Trophoblast cell (in vitro differentiated cells and primary cell): ENCODE measurements around the gene CLINT1.

Experiments used
- DNase-seq, 2 donors: peaks; one replicate each; pipeline ENCODE4 v3.0.0-alpha.2; 2016
- H2AFZ ChIP-seq: 2 replicates; pipeline ENCODE4 v1.6.1; 2013; ENCODE audit warnings: low read length, moderate library complexity, mild to moderate bottlenecking; ENCODE audit not compliant: insufficient read depth, poor library complexity
- H2AK5ac ChIP-seq: 2 replicates; pipeline ENCODE4 v1.6.1; 2013; ENCODE audit warnings: mild to moderate bottlenecking, low read length
- H2BK120ac ChIP-seq: 2 replicates; pipeline ENCODE4 v1.6.1; 2013; ENCODE audit warnings: low read length, mild to moderate bottlenecking, moderate library complexity; ENCODE audit not compliant: insufficient read depth, poor library complexity
- H2BK12ac ChIP-seq: 2 replicates; pipeline ENCODE4 v1.6.1; 2013; ENCODE audit warnings: mild to moderate bottlenecking, low read length, moderate library complexity
- H2BK5ac ChIP-seq: 2 replicates; pipeline ENCODE4 v1.6.1; 2013; ENCODE audit warnings: low read length, low read depth, moderate library complexity, mild to moderate bottlenecking; ENCODE audit not compliant: poor library complexity
- H3K14ac ChIP-seq: 2 replicates; pipeline ENCODE4 v1.6.1; 2013; ENCODE audit warnings: mild to moderate bottlenecking, low read length
- H3K18ac ChIP-seq: 2 replicates; pipeline ENCODE4 v1.6.1; 2013; ENCODE audit warnings: mild to moderate bottlenecking, low read length
- H3K23ac ChIP-seq: 2 replicates; pipeline ENCODE4 v1.6.1; 2013; ENCODE audit warnings: low read length
- H3K27ac ChIP-seq: 2 replicates; pipeline ENCODE4 v1.5.1; 2013; ENCODE audit warnings: low read depth, mild to moderate bottlenecking, inconsistent platforms, low read length, moderate library complexity
- H3K27me3 ChIP-seq: 2 replicates; pipeline ENCODE4 v1.6.1; 2013; ENCODE audit warnings: inconsistent platforms, mild to moderate bottlenecking, low read length, moderate library complexity; ENCODE audit not compliant: insufficient read depth
- H3K36me3 ChIP-seq, 2 experiments: 1 replicate in 1 of 2; 2 replicates in 1 of 2; pipeline ENCODE4 v1.6.1; 2013; ENCODE audit warnings: low read length in 2 of 2, mild to moderate bottlenecking in 2 of 2, moderate library complexity in 1 of 2; ENCODE audit not compliant: insufficient read depth in 2 of 2, control insufficient read depth in 1 of 2
- H3K4ac ChIP-seq: 2 replicates; pipeline ENCODE4 v1.6.1; 2013; ENCODE audit warnings: low read depth, mild to moderate bottlenecking, low read length, moderate library complexity
- H3K4me1 ChIP-seq, 2 experiments: 1 replicate in 1 of 2; 2 replicates in 1 of 2; pipeline ENCODE4 v1.6.1; 2013; ENCODE audit warnings: low read length in 2 of 2, mild to moderate bottlenecking in 2 of 2, moderate library complexity in 1 of 2; ENCODE audit not compliant: insufficient read depth in 2 of 2, control insufficient read depth in 1 of 2
- H3K4me2 ChIP-seq: 2 replicates; pipeline ENCODE4 v1.6.1; 2013; ENCODE audit warnings: inconsistent platforms, mild to moderate bottlenecking, low read length, moderate library complexity
- H3K4me3 ChIP-seq: 2 replicates; pipeline ENCODE4 v1.5.1; 2013; ENCODE audit warnings: mild to moderate bottlenecking, low read depth, low read length, inconsistent platforms
- H3K79me1 ChIP-seq: one replicate; pipeline ENCODE4 v1.6.1; 2013; ENCODE audit warnings: low read length
- H3K79me2 ChIP-seq: 2 replicates; pipeline ENCODE4 v1.6.1; 2013; ENCODE audit warnings: low read length, mild to moderate bottlenecking; ENCODE audit not compliant: control insufficient read depth, insufficient read depth, poor library complexity
- H3K9ac ChIP-seq: 2 replicates; pipeline ENCODE4 v1.6.1; 2013; ENCODE audit warnings: mild to moderate bottlenecking, low read length
- H3K9me3 ChIP-seq: 2 replicates; pipeline ENCODE4 v1.6.1; 2013; ENCODE audit warnings: low read depth, mild to moderate bottlenecking, control low read depth, inconsistent platforms, low read length; ENCODE audit not compliant: insufficient read depth
- H4K12ac ChIP-seq: 2 replicates; pipeline ENCODE4 v1.6.1; 2013; ENCODE audit warnings: low read depth, mild to moderate bottlenecking, low read length, moderate library complexity
- H4K8ac ChIP-seq: 2 replicates; pipeline ENCODE4 v1.6.1; 2013; ENCODE audit warnings: low read depth, mild to moderate bottlenecking, low read length, moderate library complexity
- H4K91ac ChIP-seq: one replicate; pipeline ENCODE4 v1.6.1; 2013; ENCODE audit warnings: low read depth, mild to moderate bottlenecking, low read length, moderate library complexity
- WGBS: extraction: QIAGEN DNeasy Blood & Tissue Kit; methylation state at CpG from one replicate; pipeline ENCODE4 v1.1.7; 2013; ENCODE audit warnings: missing lambda C conversion rate; ENCODE audit not compliant: insufficient read length, insufficient coverage; ENCODE audit errors: extremely low coverage; 5-methylcytosine and 5-hydroxymethylcytosine counted together

The CLINT1 gene

DNA sequence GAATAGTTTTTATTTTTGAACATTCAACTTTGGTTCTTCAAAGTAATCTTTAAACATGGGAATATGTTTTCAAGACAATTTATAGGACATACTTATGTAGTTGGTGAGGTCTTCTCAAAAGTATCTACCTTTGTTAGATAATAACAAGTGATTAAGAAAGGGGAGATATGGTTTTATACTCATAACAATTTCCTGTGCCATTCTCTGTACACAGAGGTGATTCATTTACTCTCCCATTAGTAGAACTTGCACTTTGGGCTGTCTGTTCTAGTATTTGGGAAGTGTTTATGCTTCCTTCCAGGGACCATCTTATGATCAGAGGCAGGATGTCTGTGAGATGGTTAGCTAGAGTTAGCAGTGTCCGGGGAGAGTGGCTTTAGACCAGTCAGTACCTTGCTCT is 100.2 kb downstream of the CLINT1 start:
- no peak overlapping the region for H3K4ac ChIP-seq
- no peak overlapping the region for H3K4me2 ChIP-seq
- no peak overlapping the region for H4K12ac ChIP-seq
- H4K91ac ChIP-seq = no peak overlapping the region
- H3K4me1 ChIP-seq = no peaks in the 10 kb centered on the region
- no peak overlapping the region for H2AFZ ChIP-seq
- no peaks in the 10 kb centered on the region for H3K79me1 ChIP-seq
- H3K9me3 ChIP-seq = no peaks in the 10 kb centered on the region
- no peak overlapping the region for H3K27ac ChIP-seq
- WGBS = no CpG with 5 or more reads among the region's 1 CpG
- no peak overlapping the region for H2BK12ac ChIP-seq
- H3K14ac ChIP-seq = no peak overlapping the region
- DNase-seq = no peak
- no peak overlapping the region for H2AK5ac ChIP-seq
- no peak overlapping the region for H3K23ac ChIP-seq
- H2BK5ac ChIP-seq = no peak overlapping the region
- H3K79me2 ChIP-seq = no peaks in the 10 kb centered on the region
- H2BK120ac ChIP-seq = no peak overlapping the region
- no peak overlapping the region for H4K8ac ChIP-seq
- H3K36me3 ChIP-seq = peaks cover 4 to 12% of the 10 kb centered on the region in 2 experiments
- no peaks in the 10 kb centered on the region for H3K27me3 ChIP-seq
- no peak overlapping the region for H3K9ac ChIP-seq
- H3K18ac ChIP-seq = no peak overlapping the region
- H3K4me3 ChIP-seq = no peak overlapping the region

DNA sequence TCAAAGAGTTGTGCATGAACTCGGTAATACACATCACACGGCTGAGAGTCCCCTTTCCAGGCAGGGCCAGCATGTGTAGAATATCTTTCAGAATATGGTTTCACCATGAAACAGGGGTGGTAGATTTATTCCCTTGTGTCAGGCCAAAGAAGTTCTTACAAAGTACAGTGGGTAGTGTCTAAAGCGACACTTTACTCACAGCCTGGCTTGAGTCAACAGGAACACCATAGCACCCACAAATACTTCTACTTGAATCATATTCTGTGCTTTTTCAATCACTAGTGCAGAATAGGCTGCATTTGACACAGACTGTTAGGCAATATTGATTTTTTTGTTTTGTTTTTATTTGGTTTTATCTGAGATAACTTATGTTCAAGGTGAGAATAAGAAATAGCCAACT is 102.8 kb downstream of the CLINT1 start:
- DNase-seq = no peak
- Histone ChIP-seq H3K27me3 (no peaks in the 10 kb centered on the region), H3K4me2 (no peak overlapping the region), H3K18ac (no peak overlapping the region), H3K4ac (no peak overlapping the region), H3K9ac (no peak overlapping the region), H2BK120ac (no peak overlapping the region), H4K91ac (no peak overlapping the region), H4K12ac (no peak overlapping the region), H3K36me3 (peaks cover 4 to 16% of the 10 kb centered on the region in 2 experiments), H3K4me3 (no peak overlapping the region), H4K8ac (no peak overlapping the region), H2AK5ac (no peak overlapping the region), H2BK12ac (no peak overlapping the region), H3K4me1 (no peaks in the 10 kb centered on the region), H2BK5ac (no peak overlapping the region), H2AFZ (no peak overlapping the region), H3K9me3 (no peaks in the 10 kb centered on the region), H3K79me2 (no peaks in the 10 kb centered on the region), H3K79me1 (no peaks in the 10 kb centered on the region), H3K23ac (no peak overlapping the region), H3K14ac (no peak overlapping the region), H3K27ac (no peak overlapping the region)
- no CpG with 5 or more reads among the region's 3 CpGs for WGBS

DNA sequence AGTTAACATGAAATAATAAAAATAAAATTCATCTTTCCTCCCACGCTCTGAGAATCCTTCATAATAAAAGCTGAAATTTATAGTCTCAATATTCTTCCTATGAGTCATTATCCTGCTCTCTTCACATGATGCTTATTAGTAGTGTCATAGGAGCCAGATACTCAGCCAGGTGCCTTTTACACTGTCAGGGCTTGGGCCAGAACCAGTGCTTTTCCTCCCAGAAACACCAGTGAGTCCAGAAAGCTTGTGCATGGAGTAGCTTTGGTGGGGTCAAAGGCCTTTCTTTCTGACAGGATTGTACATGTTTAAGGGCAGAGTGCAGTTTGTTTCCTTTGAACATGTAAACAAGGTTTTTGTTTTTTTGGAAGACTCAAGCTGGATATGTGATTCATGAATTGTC is 108.6 kb downstream of the CLINT1 start:
- H3K9ac ChIP-seq = no peak overlapping the region
- H4K12ac ChIP-seq = no peak overlapping the region
- H3K4me2 ChIP-seq = no peak overlapping the region
- no peaks in the 10 kb centered on the region for H3K79me2 ChIP-seq
- H2AK5ac ChIP-seq = no peak overlapping the region
- no peaks in the 10 kb centered on the region for H3K9me3 ChIP-seq
- H3K4ac ChIP-seq = no peak overlapping the region
- H2BK5ac ChIP-seq = no peak overlapping the region
- DNase-seq = no peak
- no peak overlapping the region for H3K14ac ChIP-seq
- no CpG with 5 or more reads among the region's 1 CpG for WGBS
- H2BK12ac ChIP-seq = no peak overlapping the region
- H3K18ac ChIP-seq = no peak overlapping the region
- H4K91ac ChIP-seq = no peak overlapping the region
- H3K27me3 ChIP-seq = no peaks in the 10 kb centered on the region
- H3K23ac ChIP-seq = no peak overlapping the region
- H3K79me1 ChIP-seq = no peaks in the 10 kb centered on the region
- H4K8ac ChIP-seq = no peak overlapping the region
- peaks cover 4 to 11% of the 10 kb centered on the region in 2 experiments for H3K36me3 ChIP-seq
- H3K4me3 ChIP-seq = no peak overlapping the region
- H2AFZ ChIP-seq = no peak overlapping the region
- no peak overlapping the region for H3K27ac ChIP-seq
- no peak overlapping the region for H2BK120ac ChIP-seq
- no peaks in the 10 kb centered on the region for H3K4me1 ChIP-seq

GRCh38 chr5:157749462-157749799 is 109.5 kb downstream of the CLINT1 start:
- Histone ChIP-seq H4K8ac (no peak overlapping the region), H3K14ac (no peak overlapping the region), H3K4me3 (no peak overlapping the region), H2BK12ac (no peak overlapping the region), H3K27ac (no peak overlapping the region), H2AFZ (no peak overlapping the region), H3K23ac (no peak overlapping the region), H3K4ac (no peak overlapping the region), H3K9me3 (no peaks in the 10 kb centered on the region), H3K18ac (no peak overlapping the region), H3K36me3 (peaks cover 2 to 5% of the 10 kb centered on the region in 2 experiments), H2AK5ac (no peak overlapping the region), H3K4me1 (peaks cover 0 to 4% of the 10 kb centered on the region in 2 experiments), H3K27me3 (no peaks in the 10 kb centered on the region), H2BK120ac (no peak overlapping the region), H2BK5ac (no peak overlapping the region), H3K4me2 (no peak overlapping the region), H3K79me1 (no peaks in the 10 kb centered on the region), H4K12ac (no peak overlapping the region), H3K9ac (no peak overlapping the region), H3K79me2 (no peaks in the 10 kb centered on the region), H4K91ac (no peak overlapping the region)
- no peak for DNase-seq
- no CpG with 5 or more reads among the region's 11 CpGs for WGBS
